ENCODE measurements around the gene MAPK8IP2. TPM values are rescaled to one million over a fixed set of nuclear protein-coding genes. Genes with fewer than 3 reads are reported as not detected.
A peak's percentile ranks its signal among the peaks of the same experiment; 100 is the strongest.

Gene MAPK8IP2
- total and polyA plus RNA-seq, 2 of the 13 experiments (the other 11 are each of a cell fraction or from before 2014, with no cell fraction given): 1.3 to 2.6 TPM

DNA sequence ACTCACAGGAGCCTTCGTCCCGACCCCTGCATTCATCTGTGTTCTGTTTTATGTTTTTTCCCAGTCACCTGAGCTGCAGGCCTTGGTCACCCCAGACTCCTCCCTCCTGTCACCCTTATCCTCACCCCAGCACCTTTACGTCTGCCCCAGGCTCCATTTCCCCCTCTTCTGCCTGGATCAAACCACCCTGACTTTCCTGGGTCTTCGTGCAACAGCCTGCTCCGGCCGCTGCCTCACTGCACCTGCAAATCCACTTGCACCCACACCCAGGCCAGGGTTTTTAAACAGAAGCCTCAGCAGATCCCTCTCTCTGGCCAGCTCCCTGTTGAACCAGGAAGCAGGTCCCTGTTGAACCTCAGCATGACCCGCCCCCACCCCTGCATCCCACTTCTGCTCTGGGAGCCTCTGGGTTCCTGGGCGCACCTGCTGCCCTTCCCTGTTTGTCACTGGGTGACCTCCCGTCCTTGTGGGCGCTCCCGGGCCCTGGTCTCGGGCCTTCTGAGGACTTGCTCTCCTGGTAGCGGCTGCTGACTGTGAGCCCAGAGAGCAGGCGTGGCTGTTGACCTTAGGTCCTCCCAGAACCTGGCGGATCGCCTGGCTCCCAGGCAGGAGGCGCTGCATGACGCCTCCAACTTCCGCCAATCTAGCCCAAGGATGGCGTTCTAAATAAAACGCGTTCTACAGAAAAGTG is 12.8 kb downstream of the MAPK8IP2 start (continued):
- TF ChIP-seq SMC3 (IDR thresholded peaks at IDR 0.05; ENCODE audit: low read length): no peak
- TF ChIP-seq PCBP2 (optimal IDR thresholded peaks at IDR 0.05; ENCODE audit: low read depth, low read length, poor library complexity, severe bottlenecking): no peak
- 0 out of 2 replicates have a peak, but pooled peaks have one; percentile 14 for TF ChIP-seq GATAD2A (CRISPR knock-in tag; IDR thresholded peaks at IDR 0.05)
- TF ChIP-seq MAF1 (CRISPR knock-in tag; IDR thresholded peaks at IDR 0.05; ENCODE audit: borderline replicate concordance): no peak
- TF ChIP-seq, protein P1, sequence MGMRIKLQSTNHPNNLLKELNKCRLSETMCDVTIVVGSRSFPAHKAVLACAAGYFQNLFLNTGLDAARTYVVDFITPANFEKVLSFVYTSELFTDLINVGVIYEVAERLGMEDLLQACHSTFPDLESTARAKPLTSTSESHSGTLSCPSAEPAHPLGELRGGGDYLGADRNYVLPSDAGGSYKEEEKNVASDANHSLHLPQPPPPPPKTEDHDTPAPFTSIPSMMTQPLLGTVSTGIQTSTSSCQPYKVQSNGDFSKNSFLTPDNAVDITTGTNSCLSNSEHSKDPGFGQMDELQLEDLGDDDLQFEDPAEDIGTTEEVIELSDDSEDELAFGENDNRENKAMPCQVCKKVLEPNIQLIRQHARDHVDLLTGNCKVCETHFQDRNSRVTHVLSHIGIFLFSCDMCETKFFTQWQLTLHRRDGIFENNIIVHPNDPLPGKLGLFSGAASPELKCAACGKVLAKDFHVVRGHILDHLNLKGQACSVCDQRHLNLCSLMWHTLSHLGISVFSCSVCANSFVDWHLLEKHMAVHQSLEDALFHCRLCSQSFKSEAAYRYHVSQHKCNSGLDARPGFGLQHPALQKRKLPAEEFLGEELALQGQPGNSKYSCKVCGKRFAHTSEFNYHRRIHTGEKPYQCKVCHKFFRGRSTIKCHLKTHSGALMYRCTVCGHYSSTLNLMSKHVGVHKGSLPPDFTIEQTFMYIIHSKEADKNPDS (CRISPR knock-in tag; IDR thresholded peaks at IDR 0.05): no peak
- TF ChIP-seq ZNF766 (CRISPR knock-in tag; IDR thresholded peaks at IDR 0.05; ENCODE audit: borderline replicate concordance): no peak
- TF ChIP-seq, protein P2, sequence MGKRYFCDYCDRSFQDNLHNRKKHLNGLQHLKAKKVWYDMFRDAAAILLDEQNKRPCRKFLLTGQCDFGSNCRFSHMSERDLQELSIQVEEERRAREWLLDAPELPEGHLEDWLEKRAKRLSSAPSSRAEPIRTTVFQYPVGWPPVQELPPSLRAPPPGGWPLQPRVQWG (CRISPR knock-in tag; IDR thresholded peaks at IDR 0.05; ENCODE audit: borderline replicate concordance, low read depth): no peak
- peak; percentile 43 for TF ChIP-seq TAF1 (CRISPR knock-in tag; IDR thresholded peaks at IDR 0.05)
- TF ChIP-seq NR2F1 (CRISPR knock-in tag; IDR thresholded peaks at IDR 0.05): peak in 1 of 2 experiments; percentile 24; a peak in 1 of 4 replicates
- no peak for TF ChIP-seq ZFP82 (CRISPR knock-in tag; IDR thresholded peaks at IDR 0.05; ENCODE audit: borderline replicate concordance)
- TF ChIP-seq ZNF883 (CRISPR knock-in tag; IDR thresholded peaks at IDR 0.05; ENCODE audit: not compliant biosample characterization): peak; percentile 39
- TF ChIP-seq ZNF232 (CRISPR knock-in tag; IDR thresholded peaks at IDR 0.05; ENCODE audit: borderline replicate concordance): no peak
- no peak for TF ChIP-seq ZNF143 (CRISPR knock-in tag; IDR thresholded peaks at IDR 0.05)
- TF ChIP-seq, protein P3, sequence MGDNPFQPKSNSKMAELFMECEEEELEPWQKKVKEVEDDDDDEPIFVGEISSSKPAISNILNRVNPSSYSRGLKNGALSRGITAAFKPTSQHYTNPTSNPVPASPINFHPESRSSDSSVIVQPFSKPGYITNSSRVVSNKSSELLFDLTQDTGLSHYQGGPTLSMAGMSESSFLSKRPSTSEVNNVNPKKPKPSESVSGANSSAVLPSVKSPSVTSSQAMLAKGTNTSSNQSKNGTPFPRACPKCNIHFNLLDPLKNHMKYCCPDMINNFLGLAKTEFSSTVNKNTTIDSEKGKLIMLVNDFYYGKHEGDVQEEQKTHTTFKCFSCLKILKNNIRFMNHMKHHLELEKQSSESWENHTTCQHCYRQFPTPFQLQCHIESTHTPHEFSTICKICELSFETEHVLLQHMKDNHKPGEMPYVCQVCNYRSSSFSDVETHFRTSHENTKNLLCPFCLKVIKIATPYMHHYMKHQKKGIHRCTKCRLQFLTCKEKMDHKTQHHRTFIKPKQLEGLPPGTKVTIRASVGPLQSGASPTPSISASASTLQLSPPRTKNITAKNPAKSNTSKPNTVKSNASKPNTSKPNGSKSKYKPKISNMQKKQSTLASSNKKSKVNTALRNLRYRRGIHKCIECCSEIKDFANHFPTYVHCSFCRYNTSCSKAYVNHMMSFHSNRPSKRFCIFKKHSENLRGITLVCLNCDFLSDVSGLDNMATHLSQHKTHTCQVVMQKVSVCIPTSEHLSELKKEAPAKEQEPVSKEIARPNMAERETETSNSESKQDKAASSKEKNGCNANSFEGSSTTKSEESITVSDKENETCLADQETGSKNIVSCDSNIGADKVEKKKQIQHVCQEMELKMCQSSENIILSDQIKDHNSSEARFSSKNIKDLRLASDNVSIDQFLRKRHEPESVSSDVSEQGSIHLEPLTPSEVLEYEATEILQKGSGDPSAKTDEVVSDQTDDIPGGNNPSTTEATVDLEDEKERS (CRISPR knock-in tag; IDR thresholded peaks at IDR 0.05): no peak
- no peak for TF ChIP-seq KMT2B (CRISPR knock-in tag; IDR thresholded peaks at IDR 0.05)
- no peak for TF ChIP-seq NCOR1 (IDR thresholded peaks at IDR 0.05; ENCODE audit: borderline replicate concordance, low read length)
- TF ChIP-seq SIX4 (CRISPR knock-in tag; IDR thresholded peaks at IDR 0.05): no peak
- TF ChIP-seq RFX3 (CRISPR knock-in tag; IDR thresholded peaks at IDR 0.05): no peak
- TF ChIP-seq, protein P4, sequence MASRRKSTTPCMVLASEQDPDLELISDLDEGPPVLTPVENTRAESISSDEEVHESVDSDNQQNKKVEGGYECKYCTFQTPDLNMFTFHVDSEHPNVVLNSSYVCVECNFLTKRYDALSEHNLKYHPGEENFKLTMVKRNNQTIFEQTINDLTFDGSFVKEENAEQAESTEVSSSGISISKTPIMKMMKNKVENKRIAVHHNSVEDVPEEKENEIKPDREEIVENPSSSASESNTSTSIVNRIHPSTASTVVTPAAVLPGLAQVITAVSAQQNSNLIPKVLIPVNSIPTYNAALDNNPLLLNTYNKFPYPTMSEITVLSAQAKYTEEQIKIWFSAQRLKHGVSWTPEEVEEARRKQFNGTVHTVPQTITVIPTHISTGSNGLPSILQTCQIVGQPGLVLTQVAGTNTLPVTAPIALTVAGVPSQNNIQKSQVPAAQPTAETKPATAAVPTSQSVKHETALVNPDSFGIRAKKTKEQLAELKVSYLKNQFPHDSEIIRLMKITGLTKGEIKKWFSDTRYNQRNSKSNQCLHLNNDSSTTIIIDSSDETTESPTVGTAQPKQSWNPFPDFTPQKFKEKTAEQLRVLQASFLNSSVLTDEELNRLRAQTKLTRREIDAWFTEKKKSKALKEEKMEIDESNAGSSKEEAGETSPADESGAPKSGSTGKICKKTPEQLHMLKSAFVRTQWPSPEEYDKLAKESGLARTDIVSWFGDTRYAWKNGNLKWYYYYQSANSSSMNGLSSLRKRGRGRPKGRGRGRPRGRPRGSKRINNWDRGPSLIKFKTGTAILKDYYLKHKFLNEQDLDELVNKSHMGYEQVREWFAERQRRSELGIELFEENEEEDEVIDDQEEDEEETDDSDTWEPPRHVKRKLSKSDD (CRISPR knock-in tag; IDR thresholded peaks at IDR 0.05; ENCODE audit: low read depth): no peak
- TF ChIP-seq ZC3H4 (CRISPR knock-in tag; IDR thresholded peaks at IDR 0.05; ENCODE audit: borderline replicate concordance): no peak
- TF ChIP-seq CAMTA2 (CRISPR knock-in tag; IDR thresholded peaks at IDR 0.05; ENCODE audit: borderline replicate concordance): no peak
